Neural progenitor cell (in vitro differentiated cells): ENCODE data around the gene PIK3CG. TPM values are rescaled to one million over a fixed set of nuclear protein-coding genes. Genes with fewer than 3 reads are reported as not detected.

Experiments used
- DNase-seq: peaks from one replicate; pipeline ENCODE4 v3.0.0-alpha.2; 2016; ENCODE audit warnings: low spot score
- H2AFZ ChIP-seq: fragments of 200-600 bp; sonication (generic); replicated peaks from 2 replicates; pipeline ENCODE4 v1.6.1; 2016; ENCODE audit warnings: antibody characterized with exemption
- H3F3A ChIP-seq: fragments of 200-600 bp; sonication (generic); 2 replicates; pipeline ENCODE4 v1.6.1; 2016; ENCODE audit warnings: antibody characterized with exemption, low read depth
- H3K27ac ChIP-seq: fragments of 200-600 bp; sonication (generic); 2 replicates; pipeline ENCODE4 v1.5.1; 2016; ENCODE audit warnings: mild to moderate bottlenecking
- H3K27me3 ChIP-seq: fragments of 200-600 bp; sonication (generic); 2 replicates; pipeline ENCODE4 v1.6.1; 2016; ENCODE audit warnings: mild to moderate bottlenecking, moderate library complexity
- H3K36me3 ChIP-seq: fragments of 200-600 bp; sonication (generic); 2 replicates; pipeline ENCODE4 v1.5.1; 2016
- H3K4me1 ChIP-seq: fragments of 200-600 bp; sonication (generic); 2 replicates; pipeline ENCODE4 v1.6.1; 2016; ENCODE audit warnings: mixed run types
- H3K4me2 ChIP-seq: fragments of 200-600 bp; sonication (generic); 2 replicates; pipeline ENCODE4 v1.6.1; 2016
- H3K4me3 ChIP-seq: fragments of 200-600 bp; sonication (generic); 2 replicates; pipeline ENCODE4 v1.5.1; 2016
- H3K79me2 ChIP-seq: fragments of 200-600 bp; sonication (generic); 2 replicates; pipeline ENCODE4 v1.6.1; 2016; ENCODE audit warnings: low read depth
- H3K9ac ChIP-seq: fragments of 200-600 bp; sonication (generic); 2 replicates; pipeline ENCODE4 v1.6.1; 2016
- H3K9me3 ChIP-seq: fragments of 200-600 bp; sonication (generic); 2 replicates; pipeline ENCODE4 v1.5.1; 2016; ENCODE audit warnings: low read depth
- H4K20me1 ChIP-seq: fragments of 200-600 bp; sonication (generic); 2 replicates; pipeline ENCODE4 v1.6.1; 2016; ENCODE audit warnings: low read depth
- H3K27ac Mint-ChIP-seq: 3 replicates; pipeline ENCODE4 v1.8.0; 2021; ENCODE audit warnings: mixed read lengths
- H3K27me3 Mint-ChIP-seq: 2 replicates; pipeline ENCODE4 v1.8.0; 2022; ENCODE audit warnings: low read depth, mild to moderate bottlenecking, inconsistent platforms, moderate library complexity, mixed read lengths; ENCODE audit not compliant: insufficient read depth
- H3K36me3 Mint-ChIP-seq: 3 replicates; pipeline ENCODE4 v1.8.0; 2021; ENCODE audit warnings: mixed read lengths
- H3K4me1 Mint-ChIP-seq: 3 replicates; pipeline ENCODE4 v1.8.0; 2021; ENCODE audit warnings: mixed read lengths
- H3K4me3 Mint-ChIP-seq: 3 replicates; pipeline ENCODE4 v1.8.0; 2021; ENCODE audit warnings: mild to moderate bottlenecking, moderate library complexity, mixed read lengths
- H3K9me3 Mint-ChIP-seq: 3 replicates; pipeline ENCODE4 v1.8.0; 2020; ENCODE audit warnings: mixed read lengths
- EZH2 ChIP-seq: fragments of 200-600 bp; sonication (generic); IDR thresholded peaks from 2 replicates; pipeline ENCODE4 v1.6.1; 2017; ENCODE audit warnings: antibody characterized with exemption, mild to moderate bottlenecking, moderate library complexity
- EZH2phosphoT487 ChIP-seq: fragments of 200-600 bp; sonication (generic); IDR thresholded peaks from 2 replicates; pipeline ENCODE4 v1.6.1; 2017; ENCODE audit warnings: antibody characterized with exemption
- total RNA-seq: library from RNA; depleted of rRNA; stranded (reverse); fragments of >200 nt; gene quantifications from 2 replicates; pipeline ENCODE4 v1.2.3, GENCODE V29; 2015; ENCODE audit warnings: low replicate concordance
- TF ChIP-seq, protein P1 (sequence below): fragments of 200-600 bp; sonication (generic); IDR thresholded peaks from 2 replicates; pipeline ENCODE4 v1.5.1; 2017; ENCODE audit warnings: antibody characterized with exemption, mild to moderate bottlenecking

The PIK3CG gene
- total RNA-seq, 1 donor from 2014 or later = not detected

DNA sequence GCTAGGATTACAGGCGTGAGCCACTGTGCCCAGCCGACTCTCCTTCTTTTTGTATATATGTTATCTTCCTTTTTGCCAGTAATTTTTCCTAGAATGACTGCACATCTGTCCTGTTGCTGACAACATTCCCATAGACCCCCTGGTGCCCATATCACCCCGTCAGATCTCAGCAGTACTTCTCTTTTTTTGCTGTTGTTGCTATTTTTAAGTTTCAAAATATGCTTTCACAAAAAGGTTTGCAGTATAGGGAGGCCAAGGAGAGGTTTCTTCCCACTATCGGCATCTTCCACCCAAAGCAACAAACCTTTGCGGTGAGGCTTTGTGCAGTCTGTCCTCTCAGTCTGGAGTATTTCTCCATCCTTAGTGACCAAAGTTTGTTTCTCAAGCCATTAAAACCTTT lies 23.1 kb downstream of the PIK3CG start:
- H3K9ac ChIP-seq = no peak overlapping the region
- no peaks in the 10 kb centered on the region for H3K36me3 Mint-ChIP-seq

DNA sequence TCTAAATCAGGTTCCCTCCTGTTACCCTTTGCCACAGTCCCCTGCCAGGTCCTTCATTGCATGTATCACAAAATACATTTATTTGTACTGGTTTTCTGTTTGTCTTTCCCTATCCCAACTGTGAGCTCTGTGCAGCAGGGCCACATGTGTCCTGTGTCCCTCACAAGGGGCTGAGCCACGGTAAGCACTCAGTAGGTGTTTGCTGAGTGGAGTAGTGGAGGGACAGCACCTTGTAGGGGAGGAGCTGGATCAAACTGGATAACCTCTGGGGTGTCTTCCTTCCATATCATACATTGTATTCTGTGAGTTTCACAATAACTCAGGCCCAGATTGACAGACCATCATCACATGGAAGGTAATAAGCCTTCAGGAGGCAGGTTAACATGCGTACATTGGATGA lies 25.9 kb downstream of the PIK3CG start:
- no peak for DNase-seq
- Histone ChIP-seq H3K9me3 (no peaks in the 10 kb centered on the region), H3K36me3 (no peaks in the 10 kb centered on the region), H3K4me3 (no peak overlapping the region), H2AFZ (no peak overlapping the region), H3K27ac (no peak overlapping the region), H3K27me3 (no peaks in the 10 kb centered on the region), H3K79me2 (no peaks in the 10 kb centered on the region), H3F3A (no peaks in the 10 kb centered on the region), H3K4me1 (no peaks in the 10 kb centered on the region), H4K20me1 (no peaks in the 10 kb centered on the region), H3K9ac (no peak overlapping the region), H3K4me2 (no peak overlapping the region)
- no peak overlapping the region for H3K4me3 Mint-ChIP-seq
- H3K36me3 Mint-ChIP-seq = no peaks in the 10 kb centered on the region
- TF ChIP-seq EZH2phosphoT487 (no peak), EZH2 (no peak)
- TF ChIP-seq, protein P1, sequence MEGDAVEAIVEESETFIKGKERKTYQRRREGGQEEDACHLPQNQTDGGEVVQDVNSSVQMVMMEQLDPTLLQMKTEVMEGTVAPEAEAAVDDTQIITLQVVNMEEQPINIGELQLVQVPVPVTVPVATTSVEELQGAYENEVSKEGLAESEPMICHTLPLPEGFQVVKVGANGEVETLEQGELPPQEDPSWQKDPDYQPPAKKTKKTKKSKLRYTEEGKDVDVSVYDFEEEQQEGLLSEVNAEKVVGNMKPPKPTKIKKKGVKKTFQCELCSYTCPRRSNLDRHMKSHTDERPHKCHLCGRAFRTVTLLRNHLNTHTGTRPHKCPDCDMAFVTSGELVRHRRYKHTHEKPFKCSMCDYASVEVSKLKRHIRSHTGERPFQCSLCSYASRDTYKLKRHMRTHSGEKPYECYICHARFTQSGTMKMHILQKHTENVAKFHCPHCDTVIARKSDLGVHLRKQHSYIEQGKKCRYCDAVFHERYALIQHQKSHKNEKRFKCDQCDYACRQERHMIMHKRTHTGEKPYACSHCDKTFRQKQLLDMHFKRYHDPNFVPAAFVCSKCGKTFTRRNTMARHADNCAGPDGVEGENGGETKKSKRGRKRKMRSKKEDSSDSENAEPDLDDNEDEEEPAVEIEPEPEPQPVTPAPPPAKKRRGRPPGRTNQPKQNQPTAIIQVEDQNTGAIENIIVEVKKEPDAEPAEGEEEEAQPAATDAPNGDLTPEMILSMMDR = no peak
- peaks cover 4% of the 10 kb centered on the region for H3K9me3 Mint-ChIP-seq
- peaks cover 2% of the 10 kb centered on the region for H3K4me1 Mint-ChIP-seq
- peaks cover 9% of the 10 kb centered on the region for H3K27me3 Mint-ChIP-seq
- H3K27ac Mint-ChIP-seq = peak overlapping the region; percentile 35

More for the DNA sequence above, 23.1 kb downstream of the PIK3CG start:
- H3K27me3 ChIP-seq = no peaks in the 10 kb centered on the region
- no peak overlapping the region for H3K4me2 ChIP-seq
- H3K4me3 ChIP-seq = no peak overlapping the region
- H3K9me3 Mint-ChIP-seq = peaks cover 12% of the 10 kb centered on the region
- no peak for TF ChIP-seq EZH2
- TF ChIP-seq, protein P1 = no peak
- no peak for TF ChIP-seq EZH2phosphoT487
- H3F3A ChIP-seq = no peaks in the 10 kb centered on the region
- H3K4me3 Mint-ChIP-seq = no peak overlapping the region
- H3K4me1 Mint-ChIP-seq = peaks cover 10% of the 10 kb centered on the region
- H2AFZ ChIP-seq = no peak overlapping the region
- H3K36me3 ChIP-seq = no peaks in the 10 kb centered on the region
- no peaks in the 10 kb centered on the region for H3K9me3 ChIP-seq
- DNase-seq = no peak
- H4K20me1 ChIP-seq = no peaks in the 10 kb centered on the region
- no peaks in the 10 kb centered on the region for H3K4me1 ChIP-seq
- H3K27ac Mint-ChIP-seq = no peak overlapping the region
- H3K79me2 ChIP-seq = no peaks in the 10 kb centered on the region
- peaks cover 9% of the 10 kb centered on the region for H3K27me3 Mint-ChIP-seq
- H3K27ac ChIP-seq = no peak overlapping the region

DNA sequence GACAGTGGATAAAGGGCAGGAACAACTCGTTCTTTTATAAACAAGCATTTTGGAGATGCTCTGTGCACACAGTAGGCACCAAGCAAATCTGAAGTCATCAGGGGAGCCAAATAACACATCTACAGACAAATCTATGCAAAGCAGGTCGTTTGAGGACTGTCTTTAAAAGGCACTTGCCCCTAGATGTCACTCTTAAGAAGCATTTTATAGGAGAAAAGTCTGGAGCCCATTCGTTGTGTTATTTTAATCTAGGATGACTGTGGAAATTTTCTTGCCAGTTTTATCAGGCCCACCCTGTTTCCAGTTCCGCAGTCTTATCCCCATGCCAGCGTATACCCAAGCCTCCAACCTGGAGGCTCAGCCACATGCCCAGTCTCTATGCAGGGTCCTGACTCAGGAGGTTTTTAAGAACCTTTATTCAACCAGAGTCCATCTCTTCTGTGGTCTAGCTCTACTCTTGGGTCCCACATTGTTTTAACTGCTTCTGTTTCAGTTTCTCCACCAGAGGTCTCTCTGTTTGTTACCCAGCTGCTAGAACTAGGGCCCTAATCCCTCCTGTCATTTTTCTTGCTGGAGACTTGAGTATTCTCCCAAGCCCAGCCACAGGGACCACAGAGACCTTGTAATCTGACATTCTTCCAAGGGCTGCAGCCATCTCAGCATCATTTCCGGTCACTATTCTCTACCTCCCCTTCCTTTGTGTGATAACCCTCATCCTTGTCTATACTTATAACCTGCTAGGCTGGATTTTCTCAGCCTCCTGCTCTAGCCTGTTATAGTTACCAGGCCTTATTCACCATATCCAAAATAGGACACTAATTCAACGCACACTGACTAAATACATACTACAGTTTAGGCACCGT lies 26.7 kb downstream of the PIK3CG start:
- Histone ChIP-seq H2AFZ (no peak overlapping the region), H3K79me2 (no peaks in the 10 kb centered on the region), H3K4me2 (no peak overlapping the region), H3K9ac (no peak overlapping the region), H3K36me3 (no peaks in the 10 kb centered on the region), H3K27me3 (no peaks in the 10 kb centered on the region), H3K9me3 (no peaks in the 10 kb centered on the region), H3K27ac (no peak overlapping the region), H3F3A (no peaks in the 10 kb centered on the region), H3K4me3 (no peak overlapping the region), H4K20me1 (no peaks in the 10 kb centered on the region), H3K4me1 (no peaks in the 10 kb centered on the region)
- Mint-ChIP-seq H3K4me1 (peaks cover 10% of the 10 kb centered on the region), H3K36me3 (no peaks in the 10 kb centered on the region), H3K27ac (no peak overlapping the region), H3K4me3 (no peak overlapping the region), H3K27me3 (peaks cover 13% of the 10 kb centered on the region), H3K9me3 (no peaks in the 10 kb centered on the region)
- TF ChIP-seq EZH2 = no peak
- TF ChIP-seq, protein P1 = peak; percentile 31
- DNase-seq = peak; percentile 26
